ENCODE measurements around the gene RSKR.

DNA sequence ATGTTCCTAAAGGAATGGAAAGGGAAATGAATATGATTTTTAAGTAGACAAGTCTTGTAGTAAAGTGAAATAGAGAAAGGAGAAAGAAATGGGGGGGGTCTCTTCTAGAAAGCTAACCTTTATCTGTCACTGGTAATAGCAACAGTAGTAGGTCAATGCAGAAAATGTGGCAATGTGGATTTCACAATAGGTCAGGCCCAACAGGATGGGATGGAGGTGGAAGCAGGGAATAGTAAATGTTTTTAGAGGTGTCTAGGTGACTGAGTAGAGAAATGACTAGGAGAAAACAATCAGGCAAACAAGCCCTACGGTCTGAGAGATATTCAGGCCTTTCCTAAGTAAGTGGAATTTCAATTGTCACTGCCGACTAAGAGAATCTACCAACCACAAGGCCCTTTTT, 6.0 kb upstream of the RSKR start:
- TF ChIP-seq POLR2AphosphoS5 (IDR thresholded peaks at IDR 0.05; ENCODE audit: low read depth): no peak
- TF ChIP-seq EZH2 (IDR thresholded peaks at IDR 0.05; ENCODE audit: low read depth, unreplicated experiment): no peak
- no peak for TF ChIP-seq CTCF (conservative IDR thresholded peaks at IDR 0.05; ENCODE audit: low read depth in 2 of 2)
- TF ChIP-seq REST (IDR thresholded peaks at IDR 0.05; ENCODE audit: unreplicated experiment): no peak
- TF ChIP-seq JUNB (IDR thresholded peaks at IDR 0.05; ENCODE audit: unreplicated experiment): no peak
- no peak for TF ChIP-seq EZH2phosphoT487 (IDR thresholded peaks at IDR 0.05; ENCODE audit: unreplicated experiment)
- TF ChIP-seq CREB1 (CRISPR knock-in tag; IDR thresholded peaks at IDR 0.05; ENCODE audit: low read depth): no peak
- no peak for TF ChIP-seq ZNF331 (CRISPR knock-in tag; IDR thresholded peaks at IDR 0.05; ENCODE audit: low read depth)
- TF ChIP-seq ETS1 (IDR thresholded peaks at IDR 0.05): no peak
